ENCODE measurements around the gene RAB5A.
"Not testable (repeated sequence)": the region's sequence is repeated elsewhere in the genome, so short reads cannot be mapped to it uniquely, and the experiment has no call there.

RAB5A gene, protein sequence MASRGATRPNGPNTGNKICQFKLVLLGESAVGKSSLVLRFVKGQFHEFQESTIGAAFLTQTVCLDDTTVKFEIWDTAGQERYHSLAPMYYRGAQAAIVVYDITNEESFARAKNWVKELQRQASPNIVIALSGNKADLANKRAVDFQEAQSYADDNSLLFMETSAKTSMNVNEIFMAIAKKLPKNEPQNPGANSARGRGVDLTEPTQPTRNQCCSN

DNA sequence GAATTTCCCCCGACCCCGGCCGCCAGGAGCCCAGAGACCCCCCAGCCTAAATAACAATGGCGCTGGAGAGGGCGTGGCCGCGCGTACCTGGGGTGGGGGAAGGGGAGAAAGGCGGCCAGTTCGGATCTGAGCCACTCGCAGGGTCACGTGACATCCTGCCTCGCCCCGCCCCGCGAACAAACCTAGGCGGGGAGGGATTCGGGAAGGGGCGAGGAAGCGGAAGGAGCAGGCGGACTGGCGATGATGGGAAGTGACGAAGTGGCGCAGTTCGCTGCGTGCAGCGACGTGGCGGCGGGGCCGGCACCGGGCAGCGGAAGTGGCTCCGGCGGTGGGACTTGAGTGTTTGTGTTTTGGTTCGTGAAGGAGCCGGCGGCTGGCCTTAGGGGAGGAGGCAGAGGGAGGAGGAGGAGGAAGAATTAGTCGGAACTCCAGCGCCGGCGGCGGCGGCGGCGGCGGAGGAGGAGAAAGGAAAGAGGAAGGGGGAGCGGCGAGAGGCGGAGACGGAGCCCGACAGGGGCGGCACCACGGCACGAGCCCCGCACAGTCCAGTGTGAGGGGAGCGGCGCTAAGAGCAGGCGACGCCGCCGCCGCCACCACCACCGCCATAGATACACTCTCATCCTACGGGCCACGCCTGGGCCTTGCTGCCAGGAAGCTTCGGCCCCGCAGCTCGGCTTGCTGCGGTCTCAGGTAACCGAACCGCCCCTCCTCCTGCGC lies at the start of gene RAB5A:
TSS of gene RAB5A (plus strand) at position 266 of the 717 bp plus-strand sequence. CDS start 3,802 bp downstream, outside the sequence.
- DNase-seq = peak; percentile 98

DNA sequence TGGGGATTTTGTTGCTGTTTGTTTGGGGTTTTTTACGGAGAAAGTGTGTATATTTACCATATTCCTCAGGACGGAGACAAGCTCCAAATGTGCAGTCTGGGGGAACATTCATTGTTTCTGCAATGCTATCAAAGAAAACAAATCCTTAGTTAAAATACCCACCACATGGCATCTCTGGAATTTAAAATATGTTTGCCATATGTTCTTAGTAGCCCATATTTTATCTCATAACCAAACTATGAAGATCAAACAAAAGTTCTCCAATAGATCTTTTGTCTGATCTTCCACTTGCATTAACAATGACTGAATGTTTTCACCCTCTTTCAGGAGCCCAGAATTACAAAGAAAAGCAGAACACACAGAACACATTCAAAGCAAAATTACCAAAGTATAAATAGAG lies 48.2 kb upstream of the RAB5A start:
- no peak for DNase-seq

DNA sequence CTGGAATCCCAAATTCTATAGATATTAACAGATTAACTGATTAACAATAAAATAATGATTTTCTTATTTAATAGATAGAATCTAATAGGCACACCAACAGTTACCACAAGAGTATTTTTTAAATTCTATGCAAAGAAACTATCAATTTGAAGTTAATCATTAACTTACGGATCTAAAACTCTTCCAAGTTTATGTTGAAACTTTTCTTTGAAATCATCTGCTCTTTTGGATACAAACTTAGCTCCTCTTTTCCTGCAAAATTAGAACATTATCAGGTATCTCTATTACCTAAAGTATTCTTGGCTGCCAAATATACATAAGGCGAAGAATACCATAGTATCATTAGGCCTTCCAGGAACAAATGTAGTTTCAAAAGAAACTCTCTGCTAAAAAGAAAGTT lies 47.6 kb upstream of the RAB5A start:
- no peak for DNase-seq

DNA sequence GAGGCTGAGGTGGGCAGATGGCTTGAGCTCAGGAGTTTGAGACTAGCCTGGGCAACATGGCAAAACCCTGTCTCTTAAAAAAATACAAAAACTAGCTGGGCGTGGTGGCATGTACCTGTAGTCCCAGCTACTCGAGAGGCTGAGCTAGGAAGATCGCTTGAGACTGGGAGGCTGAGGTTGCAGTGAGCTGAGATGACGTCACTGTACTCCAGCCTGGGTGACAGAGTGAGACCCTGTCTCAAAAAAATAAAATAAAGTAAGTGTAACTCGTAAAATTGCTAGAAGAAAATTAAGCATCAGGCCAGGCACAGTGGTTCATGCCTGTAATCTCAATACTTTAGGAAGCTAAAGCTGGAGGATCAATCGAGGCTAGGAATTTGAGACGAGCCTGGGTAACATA lies 47.1 kb upstream of the RAB5A start:
- DNase-seq = not testable (repeated sequence)

DNA sequence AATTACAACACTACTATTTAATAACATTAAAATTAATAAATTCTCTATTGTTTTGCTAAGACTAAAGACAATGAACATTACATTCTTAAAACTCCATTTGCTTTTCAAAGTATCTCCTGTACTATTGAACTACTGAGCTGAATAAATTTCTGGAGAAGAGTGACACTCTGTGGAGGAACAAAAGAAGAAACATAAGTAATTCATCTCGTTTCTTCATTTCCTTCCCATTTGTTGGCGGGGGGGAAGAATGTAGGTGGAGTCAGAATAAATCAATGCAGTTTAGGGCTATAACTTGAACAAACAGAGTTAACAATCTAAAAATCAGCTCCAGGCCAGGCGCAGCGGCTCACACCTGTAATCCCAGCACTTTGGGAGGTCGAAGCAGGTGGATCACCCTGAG lies 45.6 kb upstream of the RAB5A start:
- DNase-seq = no peak

DNA sequence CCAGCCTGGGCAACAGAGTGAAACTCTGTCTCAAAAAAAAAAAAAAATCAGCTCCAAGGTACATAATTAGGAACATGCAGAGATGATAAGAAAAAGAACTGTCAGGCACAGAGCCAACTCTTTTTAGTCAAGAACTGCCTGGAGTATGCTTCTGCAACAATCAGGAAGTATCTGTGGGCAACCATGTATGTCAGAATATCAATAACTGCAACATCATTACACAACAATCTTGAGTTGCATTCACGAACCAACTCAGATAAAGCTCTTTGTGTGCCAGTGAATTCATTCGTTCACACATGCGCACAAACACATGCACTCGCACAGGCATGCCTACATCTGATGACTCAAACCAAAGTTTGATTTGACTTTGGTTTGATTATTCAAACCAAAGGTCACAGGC lies 45.0 kb upstream of the RAB5A start:
- DNase-seq = no peak

DNA sequence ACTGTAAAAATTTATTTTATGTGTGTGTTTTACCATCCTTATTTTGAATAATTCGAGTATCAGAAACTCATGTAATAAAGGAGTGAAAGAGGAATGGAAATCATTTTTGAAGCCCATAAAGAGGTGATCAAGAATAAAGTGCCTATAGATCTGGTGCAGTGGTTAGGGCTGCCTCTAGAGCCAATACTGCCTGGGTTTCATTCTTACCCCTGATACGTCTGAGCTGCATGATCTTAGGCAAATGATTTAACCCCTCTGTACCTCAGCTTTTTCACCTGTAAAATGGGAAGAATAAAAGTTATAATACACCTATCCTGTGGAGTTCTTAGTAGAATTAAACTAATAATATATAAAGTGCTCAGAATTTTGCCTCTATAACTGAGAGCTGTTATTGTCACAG lies 43.2 kb upstream of the RAB5A start:
- DNase-seq = no peak

DNA sequence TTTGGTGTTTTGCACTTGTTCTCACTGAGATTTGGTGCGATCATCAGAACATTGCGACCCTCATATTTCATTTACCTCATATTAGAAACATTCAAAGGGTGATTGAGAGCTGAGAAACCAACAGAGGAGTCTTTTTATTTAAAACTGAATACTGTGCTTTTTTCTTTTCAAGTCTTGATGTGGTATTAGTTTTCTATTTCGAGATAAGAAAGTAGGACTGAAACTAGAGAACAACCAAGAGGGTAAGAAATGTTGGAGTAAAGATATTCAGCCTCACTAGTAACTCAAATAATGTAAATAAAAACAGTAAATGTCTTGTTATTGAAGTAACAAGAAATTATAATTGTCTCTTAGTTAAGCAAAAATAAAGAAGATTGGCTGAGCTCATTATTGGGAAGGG lies 39.4 kb upstream of the RAB5A start:
- no peak for DNase-seq

DNA sequence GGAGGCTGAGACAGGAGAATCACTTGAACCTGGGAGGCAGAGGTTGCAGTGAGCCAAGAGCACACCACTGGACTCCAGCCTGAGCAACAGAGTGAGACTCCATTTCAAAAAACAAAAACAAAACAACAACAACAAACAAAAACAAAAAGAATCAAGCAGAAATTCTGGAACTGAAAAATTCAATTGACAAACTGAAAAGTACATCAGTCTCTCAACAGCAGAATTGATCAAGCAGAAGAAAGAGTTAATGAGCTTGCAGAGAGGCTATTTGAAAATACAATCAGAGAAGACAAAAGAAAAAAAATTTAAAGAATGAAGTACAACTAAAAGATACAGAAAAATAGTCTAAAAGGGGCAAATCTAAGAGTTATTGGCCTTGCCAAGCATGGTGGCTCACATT lies 35.4 kb upstream of the RAB5A start:
- no peak for DNase-seq

DNA sequence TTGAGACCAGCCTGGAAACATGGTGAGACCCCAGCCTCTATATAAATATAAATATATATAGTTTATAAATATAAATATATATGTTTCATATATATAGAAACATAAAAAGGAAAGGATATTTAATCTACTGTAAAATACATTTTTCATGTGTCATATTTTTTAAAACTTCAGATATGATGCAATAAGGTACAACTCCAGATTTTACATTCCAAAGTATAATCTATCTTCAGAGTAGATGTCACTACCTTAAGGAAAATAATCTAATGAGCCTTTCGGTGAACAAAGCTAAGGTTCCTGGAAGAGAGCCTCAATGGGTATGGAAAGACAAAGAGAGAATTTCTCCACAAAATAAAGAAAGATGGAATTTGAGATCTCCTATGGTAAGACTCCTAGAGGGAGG lies 29.7 kb upstream of the RAB5A start:
- no peak for DNase-seq

DNA sequence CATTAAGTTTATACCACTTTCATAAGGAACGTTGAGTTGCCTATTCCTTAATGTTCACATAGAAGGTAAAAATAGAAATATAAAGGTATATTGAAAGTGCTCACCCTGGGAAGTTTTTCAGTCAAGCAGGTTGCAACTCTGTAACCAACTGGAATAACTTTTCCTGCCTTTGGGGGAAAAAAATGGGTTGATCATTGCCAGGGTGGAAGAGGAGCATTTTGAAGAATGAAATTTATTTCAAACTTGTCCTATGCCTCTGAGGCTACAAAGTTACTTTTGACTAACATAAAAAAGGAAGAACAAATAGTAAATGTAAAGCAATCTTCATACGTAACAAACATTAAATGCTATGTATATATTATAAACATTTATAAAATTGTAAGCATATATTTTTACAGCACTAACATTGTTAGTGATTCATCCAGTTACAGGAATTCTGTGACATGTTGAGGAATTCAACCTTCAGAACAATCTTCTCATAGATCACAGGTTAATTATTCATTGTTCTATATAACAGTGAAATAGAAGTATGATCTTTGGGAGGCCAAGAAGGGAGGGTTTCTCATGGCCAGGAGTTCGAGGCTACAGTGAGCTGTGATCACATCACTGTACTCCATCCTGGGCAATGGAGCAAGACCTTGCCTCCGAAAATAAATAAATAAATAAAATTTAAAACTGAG lies 26.4 kb upstream of the RAB5A start:
- DNase-seq = no peak

DNA sequence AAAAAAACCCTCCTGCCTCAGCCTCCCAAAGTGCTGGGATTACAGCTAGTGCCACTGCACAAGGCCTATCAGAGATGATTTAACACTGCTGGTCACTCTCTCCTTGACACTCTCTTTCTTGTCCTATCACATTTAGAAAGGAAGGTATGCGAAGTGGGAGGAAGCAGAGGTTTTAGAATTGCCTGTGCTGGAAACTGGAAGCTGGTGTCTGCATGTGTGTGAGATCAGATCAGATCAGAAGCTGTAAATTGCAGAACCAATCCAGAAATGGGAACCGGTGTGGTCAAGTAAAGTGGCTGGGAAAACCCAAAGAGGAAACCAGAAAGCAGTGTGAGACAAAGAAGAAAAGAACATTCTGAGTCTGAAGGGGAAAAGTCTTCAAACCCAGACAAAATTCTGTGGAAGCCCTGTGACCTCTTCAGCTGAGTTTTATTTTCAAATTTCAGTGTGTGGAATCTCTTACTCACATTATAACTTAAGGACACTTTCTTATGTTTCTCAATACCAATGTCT lies 15.7 kb upstream of the RAB5A start:
- DNase-seq = no peak

DNA sequence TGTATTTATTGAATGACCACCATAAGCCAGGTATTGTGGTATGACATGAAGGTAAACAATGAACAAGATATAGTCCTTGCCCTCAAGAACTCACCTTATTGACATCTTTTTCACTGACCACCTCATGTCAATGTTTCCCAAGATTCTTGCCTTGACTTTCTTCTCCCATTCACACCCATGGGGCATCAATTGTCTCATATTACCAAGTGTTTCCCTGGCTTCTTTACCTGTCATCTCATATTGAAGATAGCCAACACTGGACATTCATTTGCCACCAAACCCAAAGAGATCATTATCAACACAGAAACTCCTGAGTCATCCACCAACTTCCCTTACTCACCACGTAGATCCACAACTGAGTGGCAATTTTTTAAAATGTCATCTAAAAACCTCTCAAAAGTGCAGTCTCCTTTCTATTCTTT lies 15.1 kb upstream of the RAB5A start:
- DNase-seq = no peak

DNA sequence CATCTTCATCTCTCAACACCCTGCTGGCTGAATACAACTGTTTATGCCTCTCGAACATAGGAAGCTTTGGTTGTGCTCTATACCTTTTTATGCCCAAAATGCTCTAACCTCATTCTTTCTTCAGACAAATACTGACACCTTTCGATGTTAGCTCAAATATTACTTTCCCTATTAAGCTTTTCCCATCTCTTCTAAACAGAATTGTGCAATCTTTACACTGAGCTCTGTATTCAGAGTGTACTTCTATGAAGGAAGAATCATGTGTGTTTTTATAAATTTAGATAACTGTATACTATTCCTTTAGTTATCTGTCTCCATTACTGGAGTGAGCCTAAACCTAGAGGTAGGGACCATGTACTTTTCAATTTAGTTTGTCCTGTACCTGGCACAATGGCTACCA lies 14.5 kb upstream of the RAB5A start:
- DNase-seq = no peak

DNA sequence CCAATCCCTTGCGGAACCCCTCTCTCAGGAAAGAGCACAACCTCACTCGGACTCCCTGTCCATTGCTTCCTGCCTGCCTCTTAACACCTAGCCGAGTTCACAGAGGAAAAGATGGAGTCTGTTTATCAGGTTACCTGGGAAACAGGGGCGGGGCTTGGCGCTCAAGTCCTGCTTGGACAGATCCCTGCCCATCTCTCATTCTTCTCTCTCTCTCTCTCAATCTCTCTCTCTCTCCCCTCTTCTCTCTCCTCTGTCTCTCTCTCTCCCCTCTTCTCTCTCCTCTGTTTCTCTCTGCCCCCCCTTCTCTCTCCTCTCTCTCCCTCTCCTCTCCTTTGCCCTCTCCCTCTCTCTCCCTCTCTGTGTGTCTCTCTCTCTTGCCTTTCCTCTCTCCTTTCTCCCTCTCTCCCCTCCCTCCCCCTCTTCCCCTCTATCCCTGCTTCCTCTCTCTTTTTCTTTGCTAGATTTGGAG lies 12.8 kb upstream of the RAB5A start, which contains the start of gene EFHB:
TSS of gene EFHB (minus strand) at position 120 of the 469 bp plus-strand sequence. CDS start 199 bp downstream, outside the sequence.
- no peak for DNase-seq

DNA sequence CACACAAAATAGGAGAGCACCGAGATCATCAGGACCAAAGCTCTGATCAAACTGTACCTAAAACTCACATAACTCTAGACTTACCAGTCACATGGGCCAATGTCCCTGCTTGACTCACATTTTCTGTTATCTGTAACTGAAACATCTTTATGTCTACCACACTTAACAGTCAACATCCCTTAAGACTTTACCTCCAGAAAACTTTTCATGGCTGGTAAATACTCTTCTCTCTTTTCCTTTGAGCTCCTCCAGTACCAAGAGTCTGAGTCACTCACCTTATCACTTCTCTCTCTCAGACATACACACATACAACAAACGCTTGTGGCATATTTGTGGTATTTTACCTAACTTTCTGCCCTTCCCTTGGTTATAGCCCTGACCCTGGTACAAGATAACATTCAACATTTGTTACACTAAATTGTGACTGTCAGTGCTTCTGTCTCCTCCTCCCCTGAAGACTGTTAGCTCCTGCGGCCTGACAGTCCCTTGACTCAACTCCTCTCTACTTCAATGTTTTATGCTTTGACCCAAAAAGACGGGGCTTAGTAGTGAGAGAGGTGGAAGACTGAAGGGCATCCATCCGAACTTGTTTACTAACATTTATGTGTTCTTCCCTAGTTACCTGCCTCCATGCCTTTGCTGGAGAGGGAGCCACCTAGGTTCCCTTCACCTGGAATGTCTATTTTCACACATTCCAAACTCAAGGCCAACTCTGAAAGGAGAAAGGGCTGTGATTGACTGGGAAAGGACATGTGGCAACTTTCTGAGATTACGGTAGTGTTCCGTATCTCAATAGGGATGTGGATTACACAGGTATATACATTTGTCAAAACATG lies 9.2 kb upstream of the RAB5A start:
- DNase-seq = no peak

DNA sequence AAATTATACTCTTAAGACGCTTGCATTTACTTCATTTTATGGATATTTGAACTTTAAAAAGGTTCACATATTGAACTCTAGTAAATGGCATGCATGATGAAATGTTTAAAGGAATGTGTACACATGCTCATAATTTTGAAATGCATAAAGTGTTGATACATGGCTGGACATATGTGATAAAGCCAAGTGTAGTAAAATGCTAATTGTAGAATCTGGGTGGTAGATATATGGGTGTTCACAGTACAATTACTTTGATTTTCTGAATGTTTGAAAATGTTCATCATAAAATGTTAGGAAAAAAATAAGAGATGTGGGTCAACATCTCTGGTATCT lies 8.6 kb upstream of the RAB5A start:
- no peak for DNase-seq

DNA sequence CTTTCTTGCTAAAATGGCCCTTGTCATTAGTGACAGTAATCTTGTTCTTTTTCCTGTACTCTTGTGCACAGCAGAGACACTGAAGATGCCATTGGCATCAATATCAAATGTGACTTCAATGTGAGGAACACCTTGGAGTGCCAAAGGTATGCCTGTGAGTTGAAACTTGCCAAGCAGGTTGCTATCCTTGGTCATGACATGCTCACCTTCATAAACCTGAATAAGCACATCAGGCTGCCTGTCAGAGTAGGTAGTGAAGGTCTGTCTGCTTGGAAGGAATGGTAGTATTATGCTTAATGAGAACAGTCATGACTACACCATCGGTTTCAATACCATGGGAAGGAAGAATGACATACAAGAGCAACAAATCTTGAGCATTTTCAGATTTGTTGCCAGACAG lies 6.3 kb upstream of the RAB5A start:
- no peak for DNase-seq

DNA sequence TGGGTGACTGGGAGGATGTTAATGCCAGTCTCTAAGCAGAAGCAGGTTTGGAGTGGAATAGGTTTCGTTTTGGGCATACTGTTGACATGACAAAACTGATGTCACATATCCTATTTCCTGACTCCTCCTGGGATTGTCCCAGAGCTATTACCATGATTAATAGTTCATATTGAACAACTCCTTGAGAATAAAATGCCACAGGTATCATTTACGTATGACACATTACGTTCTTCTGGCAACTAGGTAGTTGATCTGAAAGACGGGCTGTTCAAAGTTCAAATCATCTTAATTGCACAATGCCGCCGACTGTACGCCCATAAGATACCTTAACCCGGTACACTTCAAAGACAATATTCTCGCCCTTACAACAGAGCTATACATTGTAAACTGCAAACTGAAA lies 1.4 kb upstream of the RAB5A start:
- no peak for DNase-seq

DNA sequence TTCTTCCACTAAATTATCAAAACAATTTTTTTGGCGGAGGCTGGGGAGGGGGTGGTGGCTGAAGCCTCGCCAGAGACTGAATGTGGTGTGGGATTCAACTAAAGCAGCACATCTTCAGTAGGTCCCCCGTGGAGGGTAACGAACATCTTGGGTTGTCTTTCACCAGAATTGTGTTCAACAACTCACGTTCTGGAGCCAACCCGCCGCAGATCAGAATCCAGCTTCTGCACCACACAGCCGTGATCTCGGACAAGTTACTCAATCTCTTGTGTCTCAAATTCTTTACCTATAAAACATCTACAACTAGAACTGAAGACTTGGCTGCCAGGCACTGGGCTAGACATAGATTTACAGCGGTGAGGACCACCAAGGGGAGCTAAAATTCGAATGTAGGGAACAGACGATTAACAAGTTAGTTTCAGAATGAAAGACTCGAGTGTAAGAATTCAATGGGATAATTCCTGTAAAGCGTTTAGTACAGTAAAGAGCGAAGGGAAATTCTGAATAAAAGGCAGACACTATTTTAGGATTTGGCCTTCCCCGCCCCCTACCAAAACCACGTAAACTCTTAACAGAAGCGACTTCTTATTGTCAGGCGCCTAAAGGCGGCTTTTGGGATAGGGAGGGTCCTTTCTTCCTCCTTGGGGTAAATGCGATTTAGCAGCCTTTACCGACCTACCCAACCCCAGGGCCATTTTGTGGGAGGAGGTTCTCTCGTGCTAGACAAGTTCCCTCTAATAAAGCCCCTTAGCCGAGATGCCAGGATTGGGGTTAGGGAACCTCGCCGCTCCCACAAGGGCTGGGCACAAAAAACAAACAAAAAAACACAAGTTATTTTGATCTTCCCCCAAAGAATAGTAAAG lies 697 bp upstream of the RAB5A start:
- DNase-seq = peak; percentile 17

DNA sequence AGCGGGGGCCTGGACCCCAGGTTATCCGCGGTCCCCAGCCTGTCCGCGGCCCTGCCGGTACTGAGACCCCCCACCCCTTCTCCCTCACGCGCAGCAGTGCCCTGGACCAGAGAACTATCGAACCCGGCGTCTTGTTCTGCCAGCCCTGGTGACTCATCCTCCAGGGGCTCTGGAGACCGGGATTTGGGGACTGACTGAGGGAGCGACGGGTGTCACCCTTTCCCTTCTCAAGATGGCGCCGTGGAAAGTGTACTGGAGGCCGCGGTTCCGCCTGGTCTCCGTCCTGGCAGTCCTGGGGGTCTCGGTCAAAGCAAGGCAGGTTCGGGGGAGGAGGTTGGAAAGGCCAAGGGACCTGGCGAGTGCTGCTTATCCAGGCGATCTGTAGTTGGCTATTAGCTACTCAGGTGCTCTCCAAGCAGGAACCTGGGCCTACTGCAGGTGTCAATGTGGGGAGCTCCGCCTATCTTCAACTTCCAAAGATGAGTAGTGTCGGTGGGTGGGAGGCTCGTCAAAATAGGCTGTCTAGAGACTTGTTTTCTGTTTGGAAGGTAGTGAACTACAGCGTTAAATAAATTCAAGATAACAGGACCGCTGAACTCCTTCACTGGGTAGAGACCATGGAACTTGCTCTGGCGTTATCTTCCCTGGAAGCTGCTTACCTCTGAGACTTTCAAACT lies 790 bp downstream of the RAB5A start:
- DNase-seq = peak; percentile 52

Measured in CD4-positive, alpha-beta T cell treated with Interleukin-17A for 4 hours (primary cell).